MM.1S (cell line): ENCODE measurements around the gene MSANTD1.

Experiments
- CTCF ChIP-seq: fragments of 300-600 bp; sonication (generic); IDR thresholded peaks from 2 replicates; pipeline ENCODE4 v1.5.1; 2016; ENCODE audit warnings: antibody characterized with exemption, low read length, mixed read lengths
- EZH2 ChIP-seq: fragments of 300-600 bp; sonication (generic); optimal IDR thresholded peaks from 2 replicates; pipeline ENCODE3; 2017; ENCODE audit warnings: low read depth, mild to moderate bottlenecking, antibody characterized with exemption, low read length, mixed read lengths

GRCh38 chr4:3219761-3220475 is 29.0 kb upstream of the MSANTD1 start:
- TF ChIP-seq CTCF (no peak), EZH2 (no peak)
